Psoas muscle (tissue), 8 donors: ENCODE measurements around the gene ZNF316. TPM values are rescaled to one million over a fixed set of nuclear protein-coding genes. Genes with fewer than 3 reads are reported as not detected.

Experiments used
- ATAC-seq, 4 donors: fragments of 200-7000 bp; cut with Tn5 transposase; one replicate each; pipeline ENCODE4 v1.9.1; 2020; ENCODE audit warnings: moderate library complexity in 3 of 4, mild to moderate bottlenecking in 2 of 4
- DNase-seq, 2 donors: peaks; one replicate each; pipeline ENCODE4 v3.0.0-alpha.2; 2020
- H3K27ac ChIP-seq: fragments of 200-600 bp; one replicate; pipeline ENCODE4 v1.8.0; 2022
- H3K27me3 ChIP-seq, 3 donors: fragments of 200-600 bp in 1 of 3; one replicate each; pipeline versions ENCODE4 v1.6.1 to v1.8.0; 2013 to 2022; ENCODE audit warnings: low read length in 2 of 3, mild to moderate bottlenecking in 2 of 3, moderate library complexity in 1 of 3; ENCODE audit not compliant: insufficient read depth in 3 of 3
- H3K36me3 ChIP-seq, 2 donors: fragments of 200-600 bp in 1 of 2; one replicate each; pipeline versions ENCODE4 v1.6.1 to v1.8.0; 2013 to 2022; ENCODE audit warnings: low read depth in 1 of 2, mild to moderate bottlenecking in 1 of 2, moderate library complexity in 1 of 2; ENCODE audit not compliant: insufficient read depth in 1 of 2
- H3K4me1 ChIP-seq: fragments of 200-600 bp; one replicate; pipeline ENCODE4 v1.8.0; 2022
- H3K4me3 ChIP-seq: fragments of 200-600 bp; one replicate; pipeline ENCODE4 v1.8.0; 2022; ENCODE audit warnings: mild to moderate bottlenecking
- H3K9me3 ChIP-seq: fragments of 200-600 bp; one replicate; pipeline ENCODE4 v1.8.0; 2022
- CTCF ChIP-seq: fragments of 200-600 bp; IDR thresholded peaks from one replicate; pipeline ENCODE4 v1.8.0; 2022; ENCODE audit warnings: antibody characterized with exemption
- WGBS, 3 donors: extraction: QIAGEN DNeasy Blood & Tissue Kit; methylation state at CpG; one replicate each; pipeline versions ENCODE4 v1.1.6 to v1.1.7; 2013; 5-methylcytosine and 5-hydroxymethylcytosine counted together
- intact Hi-C, 2 donors: fragments of 100-400 bp; cut with DNase I; formaldehyde crosslinking; loops; one replicate each; pipeline versions ENCODE4 v1.11.0 to v1.14.2; 2022
- polyA plus RNA-seq, 3 donors: library from polyadenylated mRNA; stranded (reverse); fragments of 200-250 nt; gene quantifications; one replicate each; pipeline ENCODE4 v1.2.3, GENCODE V29; 2013
- total RNA-seq, 4 donors: library from RNA; stranded (reverse); fragmentation: NEBNext Ultra II Directional in 2 of 4; extraction: Animal tissue kit (Norgen Biotek cat#: 25700) in 2 of 4; gene quantifications; one replicate each; pipeline versions ENCODE4 v1.2.1 to v1.2.4, GENCODE V29; 2021 to 2023
- donor health status: healthy with polysubstance abuse.
- donor health status: DM: no; HTN: no; CAD: no; lungs with moderate emphysema.
- donor health status: Bipolar disorder and iron deficiency.
- donor health status: healthy.
- donor health status: DM: yes; HTN: yes; CAD: no.
- donor health status: DM: no; HTN: no; CAD: no.
- donor health status: DM: no; HTN: no; CAD: no.
- donor health status: DM: yes; HTN: yes; CAD: no.

The ZNF316 gene
- total and polyA plus RNA-seq, 7 donors, result 9.4 to 21.7 (median 16.8) TPM

GRCh38 chr7:6650521-6651011 lies 13.4 kb downstream of the ZNF316 start:
- Histone ChIP-seq H3K9me3 (no peaks in the 10 kb centered on the region), H3K36me3 (peaks cover 12 to 85% of the 10 kb centered on the region in 2 donors), H3K27me3 (no peaks in the 10 kb centered on the region), H3K4me3 (no peak overlapping the region), H3K4me1 (no peaks in the 10 kb centered on the region), H3K27ac (no peak overlapping the region)
- no peak for TF ChIP-seq CTCF
- intact Hi-C loops, result no loop called here
- peak in 1 of 2 donors; percentile 41 for DNase-seq
- 95 to 96% (median 95%) methylated on average over 12 of the region's 12 CpGs for WGBS, 3 donors
- no peak for ATAC-seq

GRCh38 chr7:6651851-6652445 lies 14.8 kb downstream of the ZNF316 start:
- no peaks in the 10 kb centered on the region for H3K9me3 ChIP-seq
- no peak overlapping the region for H3K27ac ChIP-seq
- DNase-seq (no peak), ATAC-seq (no peak)
- WGBS, 3 donors, result 97 to 98% (median 97%) methylated on average over 32 of the region's 32 CpGs
- no peaks in the 10 kb centered on the region for H3K27me3 ChIP-seq
- H3K4me1 ChIP-seq, result no peaks in the 10 kb centered on the region
- intact Hi-C loops, result no loop called here
- H3K36me3 ChIP-seq, result peaks cover 12 to 73% of the 10 kb centered on the region in 2 donors
- TF ChIP-seq CTCF, result no peak
- no peak overlapping the region for H3K4me3 ChIP-seq

GRCh38 chr7:6652446-6653011 lies 15.4 kb downstream of the ZNF316 start:
- ATAC-seq (no peak), DNase-seq (peak in 1 of 2 donors; percentile 32)
- H3K27ac ChIP-seq, result no peak overlapping the region
- H3K27me3 ChIP-seq, result no peaks in the 10 kb centered on the region
- intact Hi-C loops, result no loop called here
- no peaks in the 10 kb centered on the region for H3K4me1 ChIP-seq
- WGBS, 3 donors, result 97 to 98% (median 97%) methylated on average over 68 to 75 of the region's 75 CpGs
- no peaks in the 10 kb centered on the region for H3K9me3 ChIP-seq
- H3K4me3 ChIP-seq, result no peak overlapping the region
- peaks cover 12 to 68% of the 10 kb centered on the region in 2 donors for H3K36me3 ChIP-seq
- TF ChIP-seq CTCF, result no peak

DNA sequence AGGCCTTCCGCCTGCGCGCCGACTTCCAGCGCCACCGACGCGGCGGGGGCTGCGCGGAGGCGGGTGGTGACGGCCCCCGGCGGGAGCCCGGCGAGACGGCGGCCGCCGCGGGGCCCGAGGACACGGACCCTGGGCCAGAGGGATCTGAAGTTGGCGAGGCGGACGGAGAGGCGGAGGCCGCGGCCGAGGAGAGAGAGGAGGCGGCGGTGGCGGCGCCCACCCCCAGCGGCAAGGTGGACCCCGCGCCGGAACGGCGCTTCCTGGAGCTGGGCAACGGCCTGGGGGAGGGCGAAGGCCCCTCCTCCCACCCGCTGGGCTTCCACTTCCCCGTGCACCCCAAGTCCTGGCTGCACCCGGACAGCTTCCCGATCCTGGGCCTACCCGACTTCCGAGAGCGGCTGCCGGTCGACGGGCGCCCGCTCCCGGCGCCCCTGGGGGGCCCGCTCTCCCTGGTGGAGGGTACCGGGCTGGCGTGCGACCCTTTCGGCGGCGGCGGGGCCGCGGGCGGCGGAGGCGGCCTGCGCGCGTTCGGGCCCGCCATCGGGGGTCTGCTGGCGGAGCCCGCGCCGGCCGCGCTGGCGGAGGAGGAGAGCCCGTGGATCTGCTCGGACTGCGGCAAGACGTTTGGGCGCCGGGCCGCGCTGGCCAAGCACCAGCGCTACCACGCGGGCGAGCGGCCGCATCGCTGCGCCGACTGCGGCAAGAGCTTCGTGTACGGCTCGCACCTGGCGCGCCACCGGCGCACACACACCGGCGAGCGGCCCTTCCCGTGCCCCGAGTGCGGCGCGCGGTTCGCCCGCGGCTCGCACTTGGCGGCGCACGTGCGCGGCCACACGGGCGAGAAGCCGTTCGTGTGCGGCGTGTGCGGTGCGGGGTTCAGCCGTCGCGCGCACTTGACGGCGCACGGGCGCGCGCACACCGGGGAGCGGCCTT lies 16.2 kb downstream of the ZNF316 start:
- H3K4me1 ChIP-seq, result no peaks in the 10 kb centered on the region
- ATAC-seq, result no peak
- H3K27me3 ChIP-seq, result no peaks in the 10 kb centered on the region
- H3K4me3 ChIP-seq, result no peak overlapping the region
- H3K9me3 ChIP-seq, result no peaks in the 10 kb centered on the region
- H3K36me3 ChIP-seq, result peaks cover 12 to 60% of the 10 kb centered on the region in 2 donors
- H3K27ac ChIP-seq, result no peak overlapping the region
- WGBS, 3 donors, result 94 to 95% (median 95%) methylated on average over 101 to 146 of the region's 146 CpGs
- intact Hi-C loops, result no loop called here
- DNase-seq, result peak in 1 of 2 donors; percentile 23
- TF ChIP-seq CTCF, result no peak
